GM19438 (cell line): Measurements from ENCODE around the gene RND1.
A peak's percentile ranks its signal among the peaks of the same experiment; 100 is the strongest.
"Not testable (repeated sequence)": the region's sequence is repeated elsewhere in the genome, so short reads cannot be mapped to it uniquely, and the experiment has no call there.

Experiments
- ATAC-seq: cut with Tn5 transposase; IDR thresholded peaks from one replicate; pipeline ENCODE4 v1.9.1; 2021; ENCODE audit warnings: low read depth; ENCODE audit not compliant: unreplicated experiment

Gene RND1

DNA sequence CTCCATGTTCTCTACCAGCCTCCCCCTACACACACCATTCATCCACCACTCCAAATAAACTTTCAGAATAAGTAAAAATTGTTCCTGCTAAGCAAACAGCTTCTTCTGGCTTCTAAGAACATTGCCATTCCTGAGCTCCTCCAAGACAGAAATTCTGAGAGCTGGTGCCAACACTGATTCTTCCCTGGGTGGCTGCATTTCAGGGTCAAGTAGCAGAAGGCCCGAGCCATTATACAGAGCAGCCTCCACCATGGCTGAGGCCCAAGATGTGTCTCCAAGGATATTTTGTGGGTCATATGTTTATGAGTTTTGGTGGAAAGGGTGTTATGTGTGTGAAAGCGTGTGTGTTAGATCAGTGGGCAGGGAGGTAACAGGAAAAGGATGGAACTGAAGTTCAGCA, 3.5 kb upstream of the RND1 start:
- no peak for ATAC-seq

DNA sequence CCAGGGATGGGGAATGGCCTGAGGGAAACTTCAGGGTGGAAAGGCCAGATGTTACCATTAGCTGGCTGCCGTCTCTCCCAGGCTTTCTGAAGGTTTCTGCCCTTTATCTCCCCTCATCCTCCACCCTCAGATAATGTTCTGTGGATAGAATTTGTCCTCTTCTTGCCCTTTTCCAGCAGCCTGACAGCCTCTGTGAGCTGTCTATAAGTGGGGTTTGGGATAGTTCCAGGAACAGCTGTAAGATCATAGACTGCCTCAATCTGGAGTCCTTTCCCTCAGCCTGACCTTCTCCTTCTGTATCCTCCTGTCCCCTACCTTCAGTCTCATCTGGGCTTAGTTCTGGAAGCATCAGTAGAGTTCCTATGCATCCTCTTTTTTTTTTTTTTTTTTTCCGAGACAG, 2.8 kb upstream of the RND1 start:
- no peak for ATAC-seq

DNA sequence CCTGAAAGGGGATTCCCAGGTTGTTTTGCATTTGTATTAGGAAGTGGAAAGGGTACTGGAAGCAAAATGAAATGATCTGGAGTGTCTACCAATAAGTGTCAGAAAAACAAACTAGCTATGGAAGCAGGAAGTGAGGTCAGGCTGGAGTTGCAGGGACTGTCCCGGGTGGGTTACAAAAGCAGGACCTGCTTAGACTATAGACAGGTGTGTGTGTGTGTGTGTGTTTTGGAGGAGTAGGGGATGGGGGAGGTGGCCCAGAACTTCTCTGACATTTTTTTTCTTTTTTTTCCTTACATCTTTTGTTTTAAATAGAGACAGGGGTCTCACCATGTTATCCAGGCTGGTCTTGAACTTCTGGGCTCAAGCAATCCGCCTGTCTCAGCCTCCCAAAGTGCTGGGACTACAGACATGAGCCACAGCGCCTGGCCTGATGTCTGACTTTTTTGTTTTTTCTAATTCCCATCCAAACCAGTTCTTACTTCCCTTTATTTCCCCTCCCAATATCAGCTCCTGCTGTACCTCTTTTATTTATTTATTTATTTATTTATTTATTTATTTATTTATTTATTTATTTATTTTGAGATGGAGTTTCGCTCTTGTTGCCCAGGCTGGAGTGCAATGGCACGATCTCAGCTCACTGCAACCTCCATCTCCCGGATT, 512 bp upstream of the RND1 start:
- peak; percentile 55 for ATAC-seq

DNA sequence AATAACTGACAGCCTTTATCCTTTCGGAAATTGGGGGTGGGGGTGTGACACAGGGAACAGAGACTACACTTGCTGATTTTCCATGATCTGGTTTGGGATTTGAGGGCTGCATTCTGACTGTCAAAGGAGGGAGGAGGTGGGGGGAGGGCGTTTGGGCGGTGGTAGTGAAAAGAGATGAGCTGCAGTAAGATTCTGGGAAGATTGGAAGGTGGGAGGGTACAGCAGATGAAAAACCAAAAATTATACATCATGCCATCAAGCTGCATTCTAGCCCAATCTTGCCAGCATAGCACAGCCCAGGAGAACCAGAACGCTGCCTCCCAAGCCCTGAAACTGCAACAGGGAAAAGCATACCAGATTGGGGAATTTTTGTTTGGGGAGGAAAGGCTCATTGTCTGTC, 2.4 kb downstream of the RND1 start:
- no peak for ATAC-seq

DNA sequence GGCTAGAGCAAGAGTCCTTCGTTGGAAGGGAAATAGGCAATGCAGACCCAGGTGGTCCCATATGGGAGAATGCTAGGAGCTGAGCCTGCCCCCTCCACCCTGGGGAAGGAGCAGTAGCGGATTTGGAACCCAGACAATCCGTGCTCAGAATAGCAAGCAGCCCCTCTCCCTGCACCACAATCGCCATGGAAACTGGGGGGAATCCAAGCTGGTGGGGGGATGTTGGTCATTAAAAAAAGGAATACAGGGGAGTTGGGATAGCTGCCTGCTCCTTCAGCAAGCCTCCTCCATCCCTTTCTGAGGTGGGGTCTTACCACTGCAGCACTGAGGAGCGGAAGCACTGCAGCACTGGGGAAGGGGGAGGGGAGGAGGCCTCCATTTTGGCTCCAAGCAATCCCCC, 2.9 kb downstream of the RND1 start:
- no peak for ATAC-seq

DNA sequence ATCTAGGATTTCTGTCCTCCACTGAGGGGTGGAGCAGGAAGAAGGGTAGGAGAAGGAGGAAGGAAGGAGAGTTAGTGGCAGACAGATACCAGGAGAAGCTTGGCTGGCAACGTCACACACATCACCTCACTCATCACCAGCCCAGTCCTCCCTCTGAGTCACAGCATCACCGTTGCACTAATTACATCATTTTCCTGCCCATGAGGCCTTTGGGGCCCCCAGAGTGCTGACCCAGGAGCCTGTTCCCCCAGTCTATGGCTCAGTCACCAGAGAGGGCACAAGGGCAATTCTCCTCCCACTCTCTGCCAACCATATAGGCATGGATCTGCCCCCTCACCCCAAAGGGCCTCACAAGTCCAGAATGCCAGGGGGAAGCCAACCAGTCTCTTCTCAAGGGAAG, 4.6 kb downstream of the RND1 start:
- ATAC-seq = no peak

DNA sequence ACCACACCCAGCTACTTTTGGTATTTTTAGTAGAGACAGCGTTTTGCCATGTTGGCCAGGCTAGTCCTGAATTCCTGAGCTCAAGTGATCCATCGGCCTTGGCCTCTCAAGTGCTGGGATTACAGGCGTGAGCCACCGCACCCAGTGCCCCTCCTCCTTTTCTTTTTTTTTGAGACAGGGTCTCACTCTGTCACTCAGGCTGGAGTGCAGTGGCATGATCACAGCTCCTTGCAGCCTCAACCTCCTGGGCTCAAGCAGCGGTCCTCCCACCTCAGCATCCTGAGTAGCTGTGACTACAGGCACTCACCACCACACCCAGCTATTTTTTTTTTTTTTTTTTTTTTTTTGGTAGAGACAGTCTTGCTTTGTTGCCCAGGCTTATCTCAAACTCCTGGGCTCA, 5.4 kb downstream of the RND1 start:
- ATAC-seq = not testable (repeated sequence)

DNA sequence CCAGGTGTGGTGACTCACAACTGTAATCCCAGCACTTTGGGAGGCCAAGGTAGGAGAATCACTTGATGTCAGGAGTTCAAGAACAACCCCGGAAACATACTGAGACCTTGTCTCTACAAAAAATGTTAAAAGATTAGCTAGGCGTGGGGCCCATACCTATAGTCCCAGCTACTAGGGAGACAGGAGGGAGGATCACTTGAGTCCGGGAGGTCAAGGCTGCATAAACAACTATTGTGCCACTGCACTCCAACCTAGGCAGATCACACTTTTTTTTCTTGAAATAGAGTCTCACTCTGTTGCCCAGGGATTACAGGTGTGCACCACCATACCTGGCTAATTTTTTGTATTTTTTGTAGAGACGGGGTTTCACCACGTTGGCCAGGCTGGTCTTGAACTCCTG, 6.1 kb downstream of the RND1 start:
- ATAC-seq = no peak

DNA sequence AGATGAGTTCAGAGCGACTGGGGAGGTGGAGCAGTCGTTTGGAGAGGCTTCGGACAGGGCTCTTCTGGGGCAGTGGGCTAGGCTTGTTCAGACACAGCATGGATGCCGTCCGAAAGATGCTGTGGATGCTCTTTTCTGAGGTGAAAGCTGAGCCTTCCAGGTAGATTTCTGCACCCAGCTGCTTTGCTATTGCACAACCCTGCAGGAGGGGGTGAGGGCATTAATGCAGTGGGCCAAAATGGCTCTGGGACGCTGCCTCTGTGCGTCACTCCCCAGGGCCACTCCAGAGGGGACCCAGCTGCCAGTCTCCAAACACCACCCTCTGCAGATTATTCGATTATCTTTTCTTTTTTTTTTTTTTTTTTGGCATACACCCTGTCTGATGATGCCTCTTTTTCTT, 7.6 kb downstream of the RND1 start:
- no peak for ATAC-seq

DNA sequence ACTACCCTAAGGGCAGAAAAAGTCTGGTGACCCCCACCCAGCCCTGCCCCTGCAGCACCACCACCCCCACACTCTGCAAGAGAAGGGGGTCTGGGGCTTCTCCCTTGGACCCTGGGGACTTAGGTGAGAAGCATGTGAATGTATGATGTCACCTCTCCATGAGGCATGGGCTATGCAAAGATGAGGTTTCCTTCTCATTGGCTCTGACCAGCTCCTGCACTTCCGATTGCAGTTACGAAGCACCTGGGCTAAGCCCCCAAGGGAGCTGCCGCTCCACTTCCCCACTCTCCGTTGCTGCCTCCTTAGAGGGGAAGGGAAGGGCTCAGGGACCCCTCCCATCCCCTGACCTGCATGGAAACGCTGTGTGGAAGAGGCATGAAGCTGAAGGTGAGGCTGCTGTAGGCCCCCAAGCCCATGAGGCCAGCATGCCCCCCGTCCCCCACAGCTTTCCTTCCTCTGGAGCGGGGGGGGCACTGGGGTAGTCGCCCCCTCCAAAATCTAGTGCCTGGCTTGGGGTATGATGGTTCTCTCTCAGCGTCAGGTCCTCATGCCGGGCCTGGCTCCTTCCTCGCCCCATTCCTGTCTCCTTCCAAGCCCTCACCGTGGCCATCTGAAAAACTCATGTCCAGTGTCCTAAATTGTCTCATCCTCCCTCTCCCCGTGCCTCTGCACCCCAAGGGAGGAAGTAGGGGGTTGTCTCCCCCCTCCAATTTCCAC, 8.2 kb downstream of the RND1 start:
- no peak for ATAC-seq

DNA sequence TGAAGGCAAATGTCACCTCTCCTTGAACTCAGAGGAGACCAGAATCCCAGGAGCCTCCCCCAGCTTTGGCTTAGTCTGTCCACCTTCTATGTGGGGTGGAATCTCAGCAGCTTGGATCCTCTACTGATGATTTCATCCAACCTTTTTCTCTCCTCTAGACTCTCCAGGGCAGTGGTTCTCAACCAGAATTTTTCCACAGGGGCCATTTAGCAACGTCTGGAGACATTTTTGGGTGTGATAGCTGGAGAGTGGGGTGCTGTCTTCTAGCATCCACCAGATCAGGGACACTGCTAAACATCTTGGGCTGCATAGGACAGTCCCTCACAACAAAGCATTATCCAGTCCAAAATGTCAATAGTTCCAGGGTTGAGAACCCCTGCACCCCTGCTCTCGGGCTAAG, 9.3 kb downstream of the RND1 start:
- no peak for ATAC-seq

DNA sequence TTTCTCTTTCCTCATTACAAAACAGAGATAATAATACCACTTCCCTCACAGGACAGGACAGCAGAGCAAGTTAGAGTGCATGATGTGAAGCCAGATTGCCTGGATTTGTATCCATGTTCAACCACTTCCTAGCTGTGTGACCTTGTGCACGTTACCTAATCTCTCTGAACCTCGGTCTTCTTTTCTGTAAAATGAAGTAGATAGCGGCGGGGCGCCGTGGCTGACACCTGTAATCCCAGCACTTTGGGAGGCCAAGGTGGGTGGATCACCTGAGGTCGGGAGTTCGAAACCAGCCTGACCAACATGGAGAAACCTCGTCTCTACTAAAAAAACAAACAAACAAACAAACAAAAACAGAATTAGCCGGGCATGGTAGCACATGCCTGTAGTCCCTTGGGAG, 10.7 kb downstream of the RND1 start:
- not testable (repeated sequence) for ATAC-seq

DNA sequence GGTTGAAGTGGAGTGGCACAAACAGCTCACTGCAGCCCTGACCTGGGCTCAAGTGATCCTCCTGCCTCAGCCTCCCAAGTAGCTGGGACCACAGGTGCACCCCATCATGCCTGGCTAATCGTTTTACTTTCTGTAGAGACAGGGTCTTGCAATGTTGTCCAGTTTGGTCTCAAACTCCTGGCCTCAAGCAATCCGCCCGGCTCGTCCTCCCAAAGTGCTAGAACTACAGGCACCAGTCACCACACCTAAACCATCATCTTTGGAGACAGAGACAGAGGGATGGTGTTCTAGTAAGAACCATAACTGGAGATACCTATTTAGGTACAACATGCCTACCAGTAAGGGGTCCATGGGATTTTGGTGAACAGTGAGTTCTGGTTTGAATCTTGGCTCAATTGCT, 11.2 kb downstream of the RND1 start:
- ATAC-seq = no peak

DNA sequence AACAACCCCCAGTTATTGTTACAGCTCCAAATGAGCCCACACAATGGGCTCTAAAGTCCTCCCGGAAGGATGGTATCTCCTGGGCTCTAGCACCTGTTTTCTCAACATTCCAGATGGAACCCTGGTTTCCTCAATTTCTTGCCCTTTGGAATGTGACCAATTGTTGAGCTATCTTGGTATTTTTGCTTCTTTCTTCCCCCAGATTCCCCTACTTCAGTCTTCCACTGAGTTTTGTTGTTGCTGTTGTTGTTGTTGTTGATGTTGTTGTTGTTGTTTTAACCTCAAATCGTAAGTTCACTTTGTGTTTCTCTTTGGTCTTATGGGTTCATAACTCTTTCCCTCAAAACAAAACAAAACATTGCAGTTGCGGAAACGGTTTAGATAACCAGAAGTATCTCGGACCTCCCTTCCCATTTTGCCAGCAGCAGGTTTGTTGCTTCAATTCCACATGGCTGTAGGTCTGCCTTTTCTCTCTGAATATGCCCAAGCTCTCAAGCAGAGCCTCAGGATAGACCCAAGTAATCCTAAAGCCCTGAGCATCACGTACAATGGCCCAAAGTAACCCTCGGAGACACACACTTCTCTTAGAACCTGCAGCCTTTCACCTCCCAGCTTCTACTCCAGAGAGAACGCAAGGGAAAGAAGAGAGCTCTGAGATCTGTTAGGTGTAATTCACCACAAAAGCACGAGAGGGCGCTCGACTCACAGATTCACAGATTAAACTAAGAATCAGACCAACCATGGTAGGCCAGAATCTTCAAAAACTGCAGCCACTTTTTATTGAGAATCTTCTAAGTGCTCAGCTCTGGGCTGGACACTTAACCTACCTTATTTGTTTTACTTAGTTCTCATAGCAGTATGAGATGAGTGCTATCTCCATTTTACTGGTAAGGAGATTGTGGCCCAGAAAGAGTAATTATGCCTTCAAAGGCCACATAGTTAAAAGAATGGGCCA, 12.7 kb downstream of the RND1 start:
- ATAC-seq = no peak

DNA sequence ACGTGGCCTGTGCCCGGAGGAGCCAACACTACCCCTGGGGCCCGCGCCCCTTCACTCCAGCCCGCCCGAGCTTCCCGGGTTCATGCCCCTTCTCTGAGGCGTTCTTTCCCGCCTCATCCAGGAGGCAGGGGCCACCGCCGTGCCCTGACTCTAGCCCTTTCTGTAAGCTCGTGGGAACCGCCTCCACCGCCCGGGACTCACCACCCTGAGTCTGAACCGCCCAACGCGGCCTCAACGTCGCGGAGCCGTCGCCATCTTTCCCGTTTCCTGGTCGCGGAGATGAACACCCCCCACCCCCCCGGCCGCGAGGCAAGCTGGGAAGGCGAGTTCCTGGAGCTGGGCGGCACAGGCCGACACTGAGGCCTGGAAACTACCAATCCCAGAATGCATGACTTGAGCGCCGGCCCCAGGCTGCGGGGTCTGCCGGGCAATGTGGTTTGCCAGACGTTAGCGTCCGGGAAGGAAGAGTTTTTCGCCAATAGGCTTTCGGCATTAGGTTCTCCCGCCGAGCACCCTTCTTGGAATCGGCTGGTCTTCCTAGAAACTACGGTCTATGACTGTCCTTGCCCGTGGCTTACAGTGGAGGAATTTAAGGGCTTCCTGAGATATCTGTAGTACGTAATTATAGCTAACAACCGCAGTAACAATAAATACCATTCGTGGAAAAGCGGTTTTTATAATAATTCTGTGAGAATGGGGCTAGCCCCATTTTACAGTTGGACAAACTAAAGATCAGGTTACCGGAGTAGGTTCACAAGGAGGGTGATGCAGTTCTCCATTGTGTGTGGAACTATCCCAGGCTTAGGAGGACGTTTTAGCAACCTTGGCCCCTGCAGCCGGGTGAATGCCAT, 13.6 kb downstream of the RND1 start, which contains the start of gene DDX23:
Gene DDX23 (minus strand): TSS at position 281 of the 851 bp plus-strand sequence. CDS start 6,381 bp downstream, outside the sequence.
- peak; percentile 92 for ATAC-seq

DNA sequence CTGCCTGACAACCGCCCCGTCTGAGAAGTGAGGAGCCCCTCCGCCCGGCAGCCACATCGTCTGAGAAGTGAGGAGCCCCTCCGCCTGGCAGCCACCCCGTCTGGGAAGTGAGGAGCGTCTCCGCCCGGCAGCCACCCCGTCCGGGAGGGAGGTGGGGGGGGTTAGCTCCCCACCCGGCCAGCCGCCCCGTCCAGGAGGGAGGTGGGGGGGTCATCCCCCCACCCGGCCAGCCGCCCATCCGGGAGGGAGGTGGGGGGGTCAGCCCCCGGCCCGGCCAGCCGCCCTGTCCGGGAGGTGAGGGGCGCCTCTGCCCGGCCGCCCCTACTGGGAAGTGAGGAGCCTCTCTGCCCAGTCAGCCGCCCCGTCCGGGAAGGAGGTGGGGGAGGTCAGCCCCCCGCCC, 23.6 kb downstream of the RND1 start:
- ATAC-seq = not testable (repeated sequence)

DNA sequence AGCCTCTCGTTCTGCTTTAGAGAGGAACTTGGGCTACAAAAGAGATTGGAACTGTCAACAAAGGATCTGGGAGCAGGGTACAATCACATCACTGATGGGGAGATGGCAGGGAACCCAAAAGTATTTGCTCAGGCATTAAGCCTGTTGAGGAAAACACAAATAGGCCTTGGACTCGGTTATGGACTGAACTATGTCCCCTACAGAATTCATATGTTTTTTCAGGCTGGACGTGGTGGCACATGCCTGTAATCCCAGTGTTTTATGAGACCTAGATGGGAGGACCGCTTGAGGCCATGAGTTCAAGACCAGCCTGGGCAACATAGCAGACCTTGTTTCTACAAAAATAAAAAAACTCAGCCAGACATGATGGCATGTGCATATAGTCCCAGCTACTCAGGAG, 27.6 kb downstream of the RND1 start:
- no peak for ATAC-seq

DNA sequence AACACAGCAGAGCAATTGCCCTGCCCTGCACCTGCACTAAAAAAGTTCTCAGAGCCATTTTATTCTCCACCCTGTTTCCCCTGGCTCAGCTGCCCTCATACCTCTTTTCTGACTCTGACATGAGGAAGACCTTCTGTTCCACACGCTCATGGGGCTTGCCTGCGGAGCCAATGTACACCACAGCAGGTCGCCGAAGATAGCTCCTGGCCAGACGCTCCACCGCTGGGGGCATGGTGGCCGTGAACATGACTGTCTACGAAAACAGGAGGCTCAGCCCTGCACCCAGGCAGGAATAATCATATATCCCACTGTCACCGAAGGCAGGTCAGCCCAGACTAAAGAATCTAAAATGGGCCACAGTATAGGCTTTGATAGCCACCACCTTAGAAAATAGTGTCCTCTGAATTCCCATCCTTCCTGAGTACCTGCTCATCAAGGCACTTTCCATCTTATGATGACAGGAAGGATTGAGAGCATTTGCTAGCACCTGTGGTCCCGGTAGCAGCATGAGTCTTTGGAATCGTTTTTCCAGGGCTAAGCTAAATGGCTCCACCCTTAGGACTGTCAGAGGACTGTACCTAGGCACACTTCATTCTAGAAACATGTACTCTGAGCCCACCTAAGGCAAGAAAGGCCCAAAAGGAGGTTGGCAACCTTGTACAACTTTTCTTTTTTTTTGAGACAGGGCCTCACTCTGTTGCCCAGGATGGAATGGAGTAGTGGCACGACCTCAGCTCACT, 33.2 kb downstream of the RND1 start:
- no peak for ATAC-seq

DNA sequence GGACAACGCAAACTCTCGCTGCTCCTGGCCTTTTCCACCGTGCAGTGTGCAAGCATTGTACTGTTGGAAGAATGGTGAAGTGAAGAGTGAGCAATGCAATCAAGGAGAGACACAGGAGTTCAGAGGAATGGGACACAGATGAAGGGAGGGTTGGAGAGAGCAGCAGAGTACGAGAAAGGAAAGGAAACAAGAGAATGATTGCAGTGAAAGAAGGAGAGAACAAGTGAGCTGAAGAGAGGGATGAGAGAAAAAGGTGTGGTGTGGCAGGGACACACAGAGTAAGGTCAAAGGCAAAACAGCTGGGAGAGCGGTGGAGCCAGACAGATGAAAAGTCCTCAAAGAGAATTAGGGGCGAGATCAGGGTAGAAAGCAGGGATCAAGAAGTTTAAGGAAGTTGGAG, 34.4 kb downstream of the RND1 start:
- no peak for ATAC-seq
